ENCODE measurements around the gene PITX1.
"Not testable (repeated sequence)": the region's sequence is repeated elsewhere in the genome, so short reads cannot be mapped to it uniquely, and the experiment has no call there.

PITX1 gene

GRCh38 chr5:135033901-135034235, at the start of gene PITX1:
Gene PITX1 (minus strand): TSS chr5:135034228. CDS start chr5:135033881, 347 bp downstream.
- Mint-ChIP-seq H3K27me3 (ENCODE audit: low read depth) (peaks cover 85% of the 10 kb centered on the region), H3K36me3 (ENCODE audit: low read depth) (no peaks in the 10 kb centered on the region), H3K27ac (peak within 1 kb of the TSS; percentile 52), H3K9me3 (peaks cover 4% of the 10 kb centered on the region), H3K4me1 (ENCODE audit: low read depth) (peaks cover 30% of the 10 kb centered on the region), H3K4me3 (peak within 1 kb of the TSS; percentile 85)
- DNase-seq (ENCODE audit: low spot score), result no peak

- Mint-ChIP-seq H3K27me3 (ENCODE audit: low read depth) (peaks cover 17% of the 10 kb centered on the region), H3K9me3 (peaks cover 12% of the 10 kb centered on the region)
- H3K4me3 Mint-ChIP-seq; H3K36me3 Mint-ChIP-seq (ENCODE audit: low read depth); DNase-seq (ENCODE audit: low spot score); H3K4me1 Mint-ChIP-seq (ENCODE audit: low read depth); H3K27ac Mint-ChIP-seq: not testable (repeated sequence)
These were observed 49.3 kb upstream of the PITX1 start for GRCh38 chr5:135083334-135083733.

- Mint-ChIP-seq H3K36me3 (ENCODE audit: low read depth) (no peaks in the 10 kb centered on the region), H3K4me3 (no peak overlapping the region), H3K9me3 (peaks cover 12% of the 10 kb centered on the region), H3K4me1 (ENCODE audit: low read depth) (no peaks in the 10 kb centered on the region), H3K27ac (no peak overlapping the region), H3K27me3 (ENCODE audit: low read depth) (peaks cover 10% of the 10 kb centered on the region)
- no peak for DNase-seq (ENCODE audit: low spot score)
These were observed 47.2 kb upstream of the PITX1 start for GRCh38 chr5:135081240-135081639.

- Mint-ChIP-seq H3K4me3 (no peak overlapping the region), H3K27ac (no peak overlapping the region), H3K27me3 (ENCODE audit: low read depth) (peaks cover 10% of the 10 kb centered on the region), H3K9me3 (peaks cover 12% of the 10 kb centered on the region), H3K36me3 (ENCODE audit: low read depth) (no peaks in the 10 kb centered on the region), H3K4me1 (ENCODE audit: low read depth) (no peaks in the 10 kb centered on the region)
- no peak for DNase-seq (ENCODE audit: low spot score)
These were observed 45.7 kb upstream of the PITX1 start for GRCh38 chr5:135079760-135080159.

GRCh38 chr5:135079099-135079681, 45.2 kb upstream of the PITX1 start:
- no peak for DNase-seq (ENCODE audit: low spot score)
- no peaks in the 10 kb centered on the region for H3K36me3 Mint-ChIP-seq (ENCODE audit: low read depth)
- H3K27me3 Mint-ChIP-seq (ENCODE audit: low read depth), result peaks cover 8% of the 10 kb centered on the region
- no peak overlapping the region for H3K4me3 Mint-ChIP-seq
- no peaks in the 10 kb centered on the region for H3K4me1 Mint-ChIP-seq (ENCODE audit: low read depth)
- peaks cover 12% of the 10 kb centered on the region for H3K9me3 Mint-ChIP-seq
- H3K27ac Mint-ChIP-seq, result no peak overlapping the region

- DNase-seq (ENCODE audit: low spot score), result no peak
- Mint-ChIP-seq H3K36me3 (ENCODE audit: low read depth) (no peaks in the 10 kb centered on the region), H3K4me3 (no peak overlapping the region), H3K4me1 (ENCODE audit: low read depth) (no peaks in the 10 kb centered on the region), H3K9me3 (peaks cover 9% of the 10 kb centered on the region), H3K27me3 (ENCODE audit: low read depth) (peaks cover 6% of the 10 kb centered on the region), H3K27ac (no peak overlapping the region)
These were observed 42.8 kb upstream of the PITX1 start for GRCh38 chr5:135076801-135077200.

- Mint-ChIP-seq H3K36me3 (ENCODE audit: low read depth) (no peaks in the 10 kb centered on the region), H3K4me1 (ENCODE audit: low read depth) (no peaks in the 10 kb centered on the region)
These were observed 42.0 kb upstream of the PITX1 start for GRCh38 chr5:135076051-135076491.

GRCh38 chr5:135075621-135076020, 41.6 kb upstream of the PITX1 start:
- no peak for DNase-seq (ENCODE audit: low spot score)
- Mint-ChIP-seq H3K4me1 (ENCODE audit: low read depth) (no peaks in the 10 kb centered on the region), H3K4me3 (no peak overlapping the region), H3K9me3 (no peaks in the 10 kb centered on the region), H3K36me3 (ENCODE audit: low read depth) (no peaks in the 10 kb centered on the region), H3K27ac (no peak overlapping the region), H3K27me3 (ENCODE audit: low read depth) (peaks cover 6% of the 10 kb centered on the region)

More at GRCh38 chr5:135076051-135076491, 42.0 kb upstream of the PITX1 start:
- no peak overlapping the region for H3K4me3 Mint-ChIP-seq
- H3K27ac Mint-ChIP-seq, result no peak overlapping the region
- H3K9me3 Mint-ChIP-seq, result peaks cover 3% of the 10 kb centered on the region
- peaks cover 6% of the 10 kb centered on the region for H3K27me3 Mint-ChIP-seq (ENCODE audit: low read depth)
- no peak for DNase-seq (ENCODE audit: low spot score)

- Mint-ChIP-seq H3K4me1 (ENCODE audit: low read depth) (no peaks in the 10 kb centered on the region), H3K27ac (no peak overlapping the region), H3K27me3 (ENCODE audit: low read depth) (peaks cover 4% of the 10 kb centered on the region), H3K9me3 (no peaks in the 10 kb centered on the region), H3K36me3 (ENCODE audit: low read depth) (no peaks in the 10 kb centered on the region), H3K4me3 (no peak overlapping the region)
- no peak for DNase-seq (ENCODE audit: low spot score)
These were observed 39.8 kb upstream of the PITX1 start for GRCh38 chr5:135073761-135074345.

- no peak for DNase-seq (ENCODE audit: low spot score)
- Mint-ChIP-seq H3K36me3 (ENCODE audit: low read depth) (no peaks in the 10 kb centered on the region), H3K4me3 (no peak overlapping the region), H3K9me3 (no peaks in the 10 kb centered on the region), H3K27me3 (ENCODE audit: low read depth) (no peaks in the 10 kb centered on the region), H3K4me1 (ENCODE audit: low read depth) (no peaks in the 10 kb centered on the region), H3K27ac (no peak overlapping the region)
These were observed 38.6 kb upstream of the PITX1 start for GRCh38 chr5:135072387-135073281.

GRCh38 chr5:135071311-135071710, 37.3 kb upstream of the PITX1 start:
- no peaks in the 10 kb centered on the region for H3K4me1 Mint-ChIP-seq (ENCODE audit: low read depth)
- no peaks in the 10 kb centered on the region for H3K27me3 Mint-ChIP-seq (ENCODE audit: low read depth)
- DNase-seq (ENCODE audit: low spot score), result no peak
- H3K9me3 Mint-ChIP-seq, result no peaks in the 10 kb centered on the region
- H3K36me3 Mint-ChIP-seq (ENCODE audit: low read depth), result no peaks in the 10 kb centered on the region
- H3K27ac Mint-ChIP-seq, result no peak overlapping the region
- H3K4me3 Mint-ChIP-seq, result no peak overlapping the region

- no peaks in the 10 kb centered on the region for H3K36me3 Mint-ChIP-seq (ENCODE audit: low read depth)
- H3K4me3 Mint-ChIP-seq, result no peak overlapping the region
- no peaks in the 10 kb centered on the region for H3K9me3 Mint-ChIP-seq
- no peaks in the 10 kb centered on the region for H3K4me1 Mint-ChIP-seq (ENCODE audit: low read depth)
- no peak overlapping the region for H3K27ac Mint-ChIP-seq
- H3K27me3 Mint-ChIP-seq (ENCODE audit: low read depth), result no peaks in the 10 kb centered on the region
- DNase-seq (ENCODE audit: low spot score), result no peak
These were observed 36.0 kb upstream of the PITX1 start for GRCh38 chr5:135069895-135070657.

- Mint-ChIP-seq H3K4me1 (ENCODE audit: low read depth) (no peaks in the 10 kb centered on the region), H3K4me3 (no peak overlapping the region), H3K27ac (no peak overlapping the region), H3K36me3 (ENCODE audit: low read depth) (no peaks in the 10 kb centered on the region), H3K27me3 (ENCODE audit: low read depth) (no peaks in the 10 kb centered on the region), H3K9me3 (no peaks in the 10 kb centered on the region)
- DNase-seq (ENCODE audit: low spot score), result no peak
These were observed 35.2 kb upstream of the PITX1 start for GRCh38 chr5:135069016-135069770.
